Gastroesophageal sphincter (tissue), 4 donors: ENCODE data around the gene SGCD. TPM values are rescaled to one million over a fixed set of nuclear protein-coding genes. Genes with fewer than 3 reads are reported as not detected.
A peak's percentile ranks its signal among the peaks of the same experiment; 100 is the strongest.

Experiments used
- ATAC-seq: fragments of 150-250 bp; one replicate; pipeline ENCODE4 v1.9.1; 2016; ENCODE audit warnings: mild to moderate bottlenecking, moderate library complexity
- H3K27ac ChIP-seq, 4 donors: fragments of 200-600 bp; sonication (generic) in 3 of 4; 1 replicate in 3 of 4; 2 replicates in 1 of 4; pipeline ENCODE4 v1.5.1; 2016 to 2019
- H3K27me3 ChIP-seq: fragments of 200-600 bp; sonication (generic); one replicate; pipeline ENCODE4 v1.5.1; 2019
- H3K36me3 ChIP-seq, 2 donors: fragments of 200-600 bp; sonication (generic); one replicate each; pipeline ENCODE4 v1.5.1; 2019; ENCODE audit warnings: control low read depth in 1 of 2
- H3K4me1 ChIP-seq, 3 donors: fragments of 200-600 bp; sonication (generic); 1 replicate in 2 of 3; 2 replicates in 1 of 3; pipeline ENCODE4 v1.5.1; 2016 to 2019; ENCODE audit warnings: control low read depth in 2 of 3
- H3K4me3 ChIP-seq, 2 donors: fragments of 200-600 bp; sonication (generic); one replicate each; pipeline ENCODE4 v1.5.1; 2019; ENCODE audit warnings: mild to moderate bottlenecking in 1 of 2, moderate library complexity in 1 of 2
- H3K9me3 ChIP-seq, 3 donors: fragments of 200-600 bp; sonication (generic); one replicate each; pipeline ENCODE4 v1.5.1; 2017 to 2019; ENCODE audit warnings: control low read depth in 2 of 3
- EP300 ChIP-seq: sonication (generic); formaldehyde crosslinking; IDR thresholded peaks from one replicate; pipeline ENCODE4 v1.6.1; 2017; ENCODE audit warnings: antibody characterized with exemption, mild to moderate bottlenecking
- POLR2A ChIP-seq, 2 donors: fragments of 450-650 bp; IDR thresholded peaks; one replicate each; pipeline ENCODE4 v1.6.1; 2017; ENCODE audit warnings: antibody characterized with exemption in 2 of 2, mild to moderate bottlenecking in 2 of 2, moderate library complexity in 1 of 2
- POLR2AphosphoS5 ChIP-seq: sonication (generic); formaldehyde crosslinking; IDR thresholded peaks from one replicate; pipeline ENCODE4 v1.6.1; 2017; ENCODE audit warnings: antibody characterized with exemption
- WGBS, 2 donors: methylation state at CpG; one replicate each; pipeline ENCODE4 v1.1.5; 2018; ENCODE audit warnings: low coverage in 1 of 2; 5-methylcytosine and 5-hydroxymethylcytosine counted together
- total RNA-seq, 4 donors: library from RNA; depleted of rRNA; stranded (reverse); fragments of >200 nt; gene quantifications; one replicate each; pipeline ENCODE4 v1.1.0, GENCODE V29; 2016
- TF ChIP-seq, protein P1 (sequence below), 4 experiments: fragments of 200-600 bp in 2 of 4; fragments of 450-650 bp in 2 of 4; sonication (generic) in 1 of 4; IDR thresholded peaks; one replicate each; pipeline ENCODE4 v1.5.1; 2017 to 2019; ENCODE audit warnings: antibody characterized with exemption in 4 of 4, mild to moderate bottlenecking in 2 of 4, moderate library complexity in 2 of 4

Gene SGCD
- total RNA-seq, 4 donors from 2014 or later = 8.8 to 61.3 (median 33.7) TPM

GRCh38 chr5:156328766-156329165 lies 1.8 kb downstream of the SGCD start:
- H3K4me3 ChIP-seq = peak overlapping the region; percentile 52 to 54
- 28 to 30% methylated on average over 6 of the region's 6 CpGs for WGBS, 2 donors
- no peaks in the 10 kb centered on the region for H3K9me3 ChIP-seq
- H3K27me3 ChIP-seq = no peaks in the 10 kb centered on the region
- H3K36me3 ChIP-seq = peaks cover 0 to 7% of the 10 kb centered on the region in 2 donors
- no peak for ATAC-seq
- peaks cover 0 to 68% (median 3%) of the 10 kb centered on the region in 3 donors for H3K4me1 ChIP-seq
- H3K27ac ChIP-seq = peak overlapping the region; percentile 81 to 87 (median 82)
- no peak for TF ChIP-seq EP300
- TF ChIP-seq, protein P1, sequence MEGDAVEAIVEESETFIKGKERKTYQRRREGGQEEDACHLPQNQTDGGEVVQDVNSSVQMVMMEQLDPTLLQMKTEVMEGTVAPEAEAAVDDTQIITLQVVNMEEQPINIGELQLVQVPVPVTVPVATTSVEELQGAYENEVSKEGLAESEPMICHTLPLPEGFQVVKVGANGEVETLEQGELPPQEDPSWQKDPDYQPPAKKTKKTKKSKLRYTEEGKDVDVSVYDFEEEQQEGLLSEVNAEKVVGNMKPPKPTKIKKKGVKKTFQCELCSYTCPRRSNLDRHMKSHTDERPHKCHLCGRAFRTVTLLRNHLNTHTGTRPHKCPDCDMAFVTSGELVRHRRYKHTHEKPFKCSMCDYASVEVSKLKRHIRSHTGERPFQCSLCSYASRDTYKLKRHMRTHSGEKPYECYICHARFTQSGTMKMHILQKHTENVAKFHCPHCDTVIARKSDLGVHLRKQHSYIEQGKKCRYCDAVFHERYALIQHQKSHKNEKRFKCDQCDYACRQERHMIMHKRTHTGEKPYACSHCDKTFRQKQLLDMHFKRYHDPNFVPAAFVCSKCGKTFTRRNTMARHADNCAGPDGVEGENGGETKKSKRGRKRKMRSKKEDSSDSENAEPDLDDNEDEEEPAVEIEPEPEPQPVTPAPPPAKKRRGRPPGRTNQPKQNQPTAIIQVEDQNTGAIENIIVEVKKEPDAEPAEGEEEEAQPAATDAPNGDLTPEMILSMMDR (IDR thresholded peaks at IDR 0.05) = no peak

- Histone ChIP-seq H3K4me3 (peak overlapping the region; percentile 52 to 54), H3K27ac (peak overlapping the region; percentile 81 to 87 (median 82)), H3K9me3 (no peaks in the 10 kb centered on the region), H3K4me1 (peaks cover 0 to 68% (median 3%) of the 10 kb centered on the region in 3 donors), H3K36me3 (peaks cover 0 to 7% of the 10 kb centered on the region in 2 donors), H3K27me3 (no peaks in the 10 kb centered on the region)
- TF ChIP-seq, protein P1 (IDR thresholded peaks at IDR 0.05) = no peak
- TF ChIP-seq EP300 (no peak), POLR2A (IDR thresholded peaks at IDR 0.05) (no peak), POLR2AphosphoS5 (no peak)
- 48 to 79% methylated on average over 3 of the region's 3 CpGs for WGBS, 2 donors
- no peak for ATAC-seq
Observed at GRCh38 chr5:156329171-156329611, 2.2 kb downstream of the SGCD start.

DNA sequence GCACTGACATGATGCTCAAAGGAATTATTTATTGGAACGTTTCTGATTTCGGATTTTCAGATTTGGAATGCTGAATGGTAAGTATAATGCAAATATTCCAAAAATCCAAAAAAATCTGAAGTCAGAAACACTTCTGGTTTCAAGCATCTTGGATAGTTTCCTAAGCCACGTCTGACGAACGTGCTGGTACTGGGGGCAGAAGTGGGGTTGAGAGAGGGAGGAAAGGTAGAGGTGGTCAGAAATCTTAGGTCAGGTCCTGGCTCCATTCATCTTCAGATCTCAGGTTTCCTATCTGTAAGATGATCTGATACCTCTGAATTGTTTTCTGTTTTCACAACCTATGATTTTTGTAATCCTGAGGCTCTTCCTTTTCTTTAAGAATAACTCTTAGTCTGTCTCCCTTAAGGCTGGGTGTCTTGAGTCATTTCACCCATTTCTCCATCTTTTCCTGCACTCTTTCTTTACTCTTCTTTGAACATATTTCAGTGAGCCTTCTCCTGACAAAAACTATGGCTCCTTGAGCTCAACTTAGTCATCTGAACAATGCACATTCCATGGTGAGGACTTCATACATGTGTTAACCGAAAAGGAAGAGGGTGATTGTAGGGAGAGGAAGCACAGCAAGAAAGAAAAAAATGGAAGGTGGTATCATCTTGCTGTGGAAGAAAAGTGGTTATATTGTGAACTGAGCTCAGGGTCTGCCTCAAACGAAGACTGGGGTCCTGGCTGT lies 3.3 kb downstream of the SGCD start:
- no peaks in the 10 kb centered on the region for H3K27me3 ChIP-seq
- no peak for ATAC-seq
- H3K4me1 ChIP-seq = peaks cover 0 to 57% (median 3%) of the 10 kb centered on the region in 3 donors
- TF ChIP-seq, protein P1 (IDR thresholded peaks at IDR 0.05) = no peak
- TF ChIP-seq POLR2AphosphoS5 = no peak
- TF ChIP-seq POLR2A (IDR thresholded peaks at IDR 0.05) = no peak
- no peak for TF ChIP-seq EP300
- no peaks in the 10 kb centered on the region for H3K9me3 ChIP-seq
- H3K27ac ChIP-seq = no peak overlapping the region
- WGBS, 2 donors = 90 to 94% methylated on average over 5 to 6 of the region's 7 CpGs
- H3K4me3 ChIP-seq = no peak overlapping the region
- H3K36me3 ChIP-seq = peaks cover 0 to 7% of the 10 kb centered on the region in 2 donors

DNA sequence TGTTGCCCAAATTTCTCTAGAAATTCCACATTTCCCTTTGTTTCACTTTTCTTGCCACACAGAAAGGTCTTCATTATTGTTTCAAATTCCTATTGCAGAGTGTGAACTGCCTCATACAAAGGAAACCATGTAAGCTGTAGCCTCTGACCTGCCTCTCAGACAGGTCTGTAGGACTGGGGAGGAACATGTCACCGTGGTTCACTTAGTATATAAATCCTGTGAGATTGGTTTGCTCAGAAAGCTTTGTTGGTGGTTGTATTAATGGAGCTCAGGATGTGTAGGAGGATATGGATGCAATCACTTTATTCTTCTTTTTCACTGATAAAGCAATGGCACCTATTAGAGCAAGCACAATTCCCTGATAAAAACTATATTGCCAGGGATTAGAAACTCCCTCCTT lies 4.2 kb downstream of the SGCD start:
- Histone ChIP-seq H3K27me3 (no peaks in the 10 kb centered on the region), H3K9me3 (no peaks in the 10 kb centered on the region), H3K4me3 (no peak overlapping the region), H3K27ac (no peak overlapping the region), H3K36me3 (peaks cover 0 to 7% of the 10 kb centered on the region in 2 donors), H3K4me1 (peaks cover 0 to 48% (median 3%) of the 10 kb centered on the region in 3 donors)
- ATAC-seq = no peak
- TF ChIP-seq, protein P1 (IDR thresholded peaks at IDR 0.05) = no peak
- TF ChIP-seq POLR2AphosphoS5 (no peak), EP300 (no peak), POLR2A (IDR thresholded peaks at IDR 0.05) (no peak)
- 78 to 89% methylated on average over 1 of the region's 1 CpG for WGBS, 2 donors

DNA sequence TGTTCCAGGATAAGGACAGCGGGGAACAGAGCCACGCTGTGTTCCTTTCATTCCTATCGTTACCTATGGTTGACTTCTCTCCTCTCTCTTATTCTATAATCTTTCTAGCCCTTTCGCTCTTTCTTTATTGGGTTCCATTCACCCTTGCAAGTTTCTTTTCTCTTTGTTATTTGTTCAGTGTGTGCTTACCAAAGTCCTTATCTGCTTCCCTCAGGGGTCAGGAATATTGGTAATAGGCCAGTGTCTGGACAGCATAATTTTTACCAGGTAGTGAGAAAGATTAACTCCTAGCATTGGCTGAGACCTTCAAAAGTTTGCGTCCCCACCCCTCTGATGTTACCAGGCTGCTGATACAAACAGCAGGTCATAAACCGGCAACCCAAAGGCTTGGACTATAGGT lies 4.9 kb downstream of the SGCD start:
- Histone ChIP-seq H3K36me3 (peaks cover 0 to 7% of the 10 kb centered on the region in 2 donors), H3K9me3 (no peaks in the 10 kb centered on the region), H3K27ac (no peak overlapping the region), H3K27me3 (no peaks in the 10 kb centered on the region), H3K4me1 (peaks cover 0 to 44% (median 0%) of the 10 kb centered on the region in 3 donors), H3K4me3 (no peak overlapping the region)
- 89 to 96% methylated on average over 6 of the region's 6 CpGs for WGBS, 2 donors
- TF ChIP-seq POLR2A (IDR thresholded peaks at IDR 0.05) (no peak), EP300 (no peak), POLR2AphosphoS5 (no peak)
- TF ChIP-seq, protein P1 (IDR thresholded peaks at IDR 0.05) = no peak
- no peak for ATAC-seq
